WTC11 (cell line): ENCODE results near the gene MCL1. TPM values are rescaled to one million over a fixed set of nuclear protein-coding genes. Genes with fewer than 3 reads are reported as not detected.

Experiments used
- ATF6 ChIP-seq: sonication (generic); formaldehyde crosslinking; IDR thresholded peaks from 2 replicates; pipeline ENCODE4 v1.8.1; 2023; ENCODE audit warnings: mild to moderate bottlenecking, missing genetic modification reagents
- E2F1 ChIP-seq: sonication (generic); formaldehyde crosslinking; IDR thresholded peaks from 2 replicates; pipeline ENCODE4 v1.8.0; 2022; ENCODE audit warnings: mild to moderate bottlenecking, missing genetic modification reagents
- HMGA2 ChIP-seq: fragments of 250-450 bp; sonication (Bioruptor Pico); IDR thresholded peaks from 2 replicates; pipeline ENCODE4 v1.4.0; 2021; ENCODE audit warnings: mild to moderate bottlenecking, moderate library complexity
- HMGXB4 ChIP-seq: sonication (generic); formaldehyde crosslinking; IDR thresholded peaks from 2 replicates; pipeline ENCODE4 v1.8.1; 2023; ENCODE audit warnings: mild to moderate bottlenecking, moderate library complexity, missing genetic modification reagents
- MYBL2 ChIP-seq: sonication (generic); formaldehyde crosslinking; IDR thresholded peaks from 2 replicates; pipeline ENCODE4 v1.8.1; 2023; ENCODE audit warnings: mild to moderate bottlenecking, moderate library complexity, missing genetic modification reagents
- SMAD4 ChIP-seq: sonication (generic); formaldehyde crosslinking; IDR thresholded peaks from 2 replicates; pipeline ENCODE4 v1.8.0; 2022; ENCODE audit warnings: mild to moderate bottlenecking, missing genetic modification reagents
- SP1 ChIP-seq: sonication (generic); formaldehyde crosslinking; conservative IDR thresholded peaks from 2 replicates; pipeline ENCODE4 v1.8.1; 2022; ENCODE audit warnings: missing genetic modification reagents
- TEAD1 ChIP-seq: sonication (generic); formaldehyde crosslinking; IDR thresholded peaks from 2 replicates; pipeline ENCODE4 v1.8.0; 2022; ENCODE audit warnings: mild to moderate bottlenecking, missing genetic modification reagents
- ZBTB21 ChIP-seq: sonication (generic); formaldehyde crosslinking; IDR thresholded peaks from 2 replicates; pipeline ENCODE4 v1.8.1; 2023; ENCODE audit warnings: mild to moderate bottlenecking, missing genetic modification reagents, borderline replicate concordance
- ZNF263 ChIP-seq: sonication (generic); formaldehyde crosslinking; IDR thresholded peaks from 2 replicates; pipeline ENCODE4 v1.8.1; 2022; ENCODE audit warnings: low read depth, mild to moderate bottlenecking, moderate library complexity, missing genetic modification reagents
- ZNF425 ChIP-seq: fragments of 250-450 bp; sonication (Bioruptor Pico); conservative IDR thresholded peaks from 2 replicates; pipeline ENCODE4 v1.9.0; 2021; ENCODE audit warnings: mild to moderate bottlenecking
- ZNF532 ChIP-seq: fragments of 250-450 bp; sonication (Bioruptor Pico); IDR thresholded peaks from 2 replicates; pipeline ENCODE4 v1.9.0; 2021; ENCODE audit warnings: mild to moderate bottlenecking, borderline replicate concordance
- ZSCAN18 ChIP-seq: fragments of 250-450 bp; sonication (Bioruptor Pico); IDR thresholded peaks from 2 replicates; pipeline ENCODE4 v2.1.2; 2022; ENCODE audit warnings: mild to moderate bottlenecking, moderate library complexity
- total RNA-seq: library from RNA; stranded (reverse); gene quantifications from 3 replicates; pipeline ENCODE4 v1.2.3, GENCODE V29; 2021

MCL1 gene
- total RNA-seq, 1 experiment from 2014 or later = 191 TPM

GRCh38 chr1:150561254-150561973, 18.0 kb downstream of the MCL1 start (continued):
- TF ChIP-seq ZSCAN18 (CRISPR knock-in tag) (no peak), SMAD4 (CRISPR knock-in tag) (no peak), ZNF263 (CRISPR knock-in tag) (peak; percentile 32; the same call in 1 of the 2 replicates), HMGA2 (CRISPR knock-in tag) (no peak), SP1 (CRISPR knock-in tag) (peak; percentile 54), HMGXB4 (CRISPR knock-in tag) (peak; percentile 13; the same call in 1 of the 2 replicates), ZNF425 (CRISPR knock-in tag) (no peak), ZBTB21 (no peak), ZNF532 (CRISPR knock-in tag) (0 out of 2 replicates have a peak, but pooled peaks have one; percentile 56), ATF6 (no peak), MYBL2 (CRISPR knock-in tag) (0 out of 2 replicates have a peak, but pooled peaks have one; percentile 22), E2F1 (CRISPR knock-in tag) (0 out of 2 replicates have a peak, but pooled peaks have one; percentile 22), TEAD1 (CRISPR knock-in tag) (peak; percentile 39; the same call in 1 of the 2 replicates)
